Activated CD4-positive, CD25-positive, alpha-beta regulatory T cell treated with anti-CD3 and anti-CD28 coated beads, Interleukin-2, amount 50 U/mL, for 72 hours (primary cell): Measurements from ENCODE around the gene EEF1AKMT1.
"Not testable (repeated sequence)": the region's sequence is repeated elsewhere in the genome, so short reads cannot be mapped to it uniquely, and the experiment has no call there.

ENCODE experiments used
- DNase-seq: peaks from one replicate; pipeline ENCODE4 v3.0.0; 2021

Gene EEF1AKMT1

GRCh38 chr13:20776751-20777150 lies 3.0 kb upstream of the EEF1AKMT1 start:
- no peak for DNase-seq

GRCh38 chr13:20775961-20776360 lies 2.2 kb upstream of the EEF1AKMT1 start:
- DNase-seq = no peak

GRCh38 chr13:20774746-20775145 lies 985 bp upstream of the EEF1AKMT1 start:
- DNase-seq = no peak

- no peak for DNase-seq
These were observed 1.2 kb downstream of the EEF1AKMT1 start for GRCh38 chr13:20772401-20773131.

GRCh38 chr13:20769834-20770233 lies 3.9 kb downstream of the EEF1AKMT1 start:
- no peak for DNase-seq

GRCh38 chr13:20769091-20769490 lies 4.7 kb downstream of the EEF1AKMT1 start:
- DNase-seq = no peak

GRCh38 chr13:20767309-20767943 lies 6.3 kb downstream of the EEF1AKMT1 start:
- DNase-seq = no peak

- no peak for DNase-seq
These were observed 12.9 kb downstream of the EEF1AKMT1 start for GRCh38 chr13:20760872-20761271.

GRCh38 chr13:20754009-20754408 lies 19.8 kb downstream of the EEF1AKMT1 start:
- DNase-seq = no peak

- no peak for DNase-seq
These were observed 24.4 kb downstream of the EEF1AKMT1 start for GRCh38 chr13:20749377-20749776.

- not testable (repeated sequence) for DNase-seq
These were observed 29.8 kb downstream of the EEF1AKMT1 start for GRCh38 chr13:20743830-20744404.

GRCh38 chr13:20740021-20740420 lies 33.7 kb downstream of the EEF1AKMT1 start:
- DNase-seq = no peak

- DNase-seq = no peak
These were observed 35.1 kb downstream of the EEF1AKMT1 start for GRCh38 chr13:20738616-20739015.

GRCh38 chr13:20729633-20730585 lies 43.9 kb downstream of the EEF1AKMT1 start:
- no peak for DNase-seq

GRCh38 chr13:20728579-20729311 lies 45.0 kb downstream of the EEF1AKMT1 start:
- no peak for DNase-seq

GRCh38 chr13:20727856-20728255 lies 45.9 kb downstream of the EEF1AKMT1 start:
- DNase-seq = no peak

- no peak for DNase-seq
These were observed 52.1 kb downstream of the EEF1AKMT1 start for GRCh38 chr13:20721454-20722357.

- DNase-seq = no peak
These were observed 52.7 kb downstream of the EEF1AKMT1 start for GRCh38 chr13:20721058-20721453.

- no peak for DNase-seq
These were observed 53.3 kb downstream of the EEF1AKMT1 start for GRCh38 chr13:20720499-20720898.

- no peak for DNase-seq
These were observed 54.0 kb downstream of the EEF1AKMT1 start for GRCh38 chr13:20719783-20720182.

- no peak for DNase-seq
These were observed 54.7 kb downstream of the EEF1AKMT1 start for GRCh38 chr13:20718958-20719566.
